ENCODE results near the gene CELSR1.

CELSR1 gene

GRCh38 chr22:46583571-46583970 lies 46.2 kb upstream of the CELSR1 start:
- Histone ChIP-seq H3K27ac (ENCODE audit: low read depth, low read length) (no peak overlapping the region), H3K9me3 (ENCODE audit: control insufficient read depth, insufficient read depth, low read length) (no peaks in the 10 kb centered on the region), H3K4me3 (ENCODE audit: low read length) (no peak overlapping the region), H3K4me2 (ENCODE audit: low read length) (no peak overlapping the region), H3K4me1 (ENCODE audit: control insufficient read depth, low read length) (peaks cover 74% of the 10 kb centered on the region), H3K27me3 (ENCODE audit: control insufficient read depth, low read length) (no peaks in the 10 kb centered on the region), H3K9me2 (replicated peaks; ENCODE audit: control insufficient read depth, low read length) (no peaks in the 10 kb centered on the region), H4K20me1 (ENCODE audit: control insufficient read depth, insufficient read depth, low read depth, low read length) (no peaks in the 10 kb centered on the region), H3K79me2 (ENCODE audit: control insufficient read depth, low read length) (peaks cover 50% of the 10 kb centered on the region), H3F3A (ENCODE audit: control insufficient read depth, insufficient read depth) (peaks cover 17% of the 10 kb centered on the region), H3K36me3 (ENCODE audit: control insufficient read depth, low read length) (no peaks in the 10 kb centered on the region)
- TF ChIP-seq EZH2phosphoT487 (IDR thresholded peaks at IDR 0.05; ENCODE audit: borderline replicate concordance, low read length) (no peak), CTCF (IDR thresholded peaks at IDR 0.05; ENCODE audit: low read depth, low read length, poor library complexity, severe bottlenecking) (no peak)

- peak overlapping the region; percentile 28; the same call in 1 of the 2 replicates for H3K27ac ChIP-seq (ENCODE audit: low read depth, low read length)
These were observed 45.0 kb upstream of the CELSR1 start for GRCh38 chr22:46582281-46582933.

GRCh38 chr22:46581538-46582244 lies 44.3 kb upstream of the CELSR1 start:
- Histone ChIP-seq H3K9me3 (ENCODE audit: control insufficient read depth, insufficient read depth, low read length) (no peaks in the 10 kb centered on the region), H3K4me2 (ENCODE audit: low read length) (peak overlapping the region; percentile 75), H3K27me3 (ENCODE audit: control insufficient read depth, low read length) (no peaks in the 10 kb centered on the region), H3K9me2 (replicated peaks; ENCODE audit: control insufficient read depth, low read length) (no peaks in the 10 kb centered on the region), H3K27ac (ENCODE audit: low read depth, low read length) (peak overlapping the region; percentile 28; the same call in 1 of the 2 replicates), H3K36me3 (ENCODE audit: control insufficient read depth, low read length) (no peaks in the 10 kb centered on the region), H3K4me3 (ENCODE audit: low read length) (peak overlapping the region; percentile 48), H3F3A (ENCODE audit: control insufficient read depth, insufficient read depth) (peaks cover 17% of the 10 kb centered on the region), H3K79me2 (ENCODE audit: control insufficient read depth, low read length) (peaks cover 53% of the 10 kb centered on the region), H3K4me1 (ENCODE audit: control insufficient read depth, low read length) (peaks cover 67% of the 10 kb centered on the region), H4K20me1 (ENCODE audit: control insufficient read depth, insufficient read depth, low read depth, low read length) (no peaks in the 10 kb centered on the region)
- TF ChIP-seq EZH2phosphoT487 (IDR thresholded peaks at IDR 0.05; ENCODE audit: borderline replicate concordance, low read length), result no peak
- no peak for TF ChIP-seq CTCF (IDR thresholded peaks at IDR 0.05; ENCODE audit: low read depth, low read length, poor library complexity, severe bottlenecking)

More at GRCh38 chr22:46582281-46582933, 45.0 kb upstream of the CELSR1 start:
- peaks cover 54% of the 10 kb centered on the region for H3K79me2 ChIP-seq (ENCODE audit: control insufficient read depth, low read length)
- TF ChIP-seq EZH2phosphoT487 (IDR thresholded peaks at IDR 0.05; ENCODE audit: borderline replicate concordance, low read length) (no peak), CTCF (IDR thresholded peaks at IDR 0.05; ENCODE audit: low read depth, low read length, poor library complexity, severe bottlenecking) (peak; percentile 13)
- H3K4me1 ChIP-seq (ENCODE audit: control insufficient read depth, low read length), result peaks cover 74% of the 10 kb centered on the region
- peak overlapping the region; percentile 48 for H3K4me3 ChIP-seq (ENCODE audit: low read length)
- H3K27me3 ChIP-seq (ENCODE audit: control insufficient read depth, low read length), result no peaks in the 10 kb centered on the region
- peak overlapping the region; percentile 75 for H3K4me2 ChIP-seq (ENCODE audit: low read length)
- peaks cover 17% of the 10 kb centered on the region for H3F3A ChIP-seq (ENCODE audit: control insufficient read depth, insufficient read depth)
- H4K20me1 ChIP-seq (ENCODE audit: control insufficient read depth, insufficient read depth, low read depth, low read length), result no peaks in the 10 kb centered on the region
- H3K9me3 ChIP-seq (ENCODE audit: control insufficient read depth, insufficient read depth, low read length), result no peaks in the 10 kb centered on the region
- H3K9me2 ChIP-seq (replicated peaks; ENCODE audit: control insufficient read depth, low read length), result no peaks in the 10 kb centered on the region
- H3K36me3 ChIP-seq (ENCODE audit: control insufficient read depth, low read length), result no peaks in the 10 kb centered on the region

Measured in DOHH2 (cell line).